Ishikawa (cell line): ENCODE measurements around the gene DIS3L2.
A peak's percentile ranks its signal among the peaks of the same experiment; 100 is the strongest.

Source experiments
- CEBPB ChIP-seq: IDR thresholded peaks from 2 replicates; pipeline ENCODE4 v1.6.1; 2012
- EP300 ChIP-seq: IDR thresholded peaks from 2 replicates; pipeline ENCODE4 v1.6.1; 2012; ENCODE audit warnings: borderline replicate concordance
- FOXM1 ChIP-seq: IDR thresholded peaks from 2 replicates; pipeline ENCODE4 v1.6.1; 2012; ENCODE audit warnings: low read depth, borderline replicate concordance
- RAD21 ChIP-seq: IDR thresholded peaks from 2 replicates; pipeline ENCODE4 v1.6.1; 2012; ENCODE audit warnings: low read depth
- TAF1 ChIP-seq: IDR thresholded peaks from 2 replicates; pipeline ENCODE4 v1.6.1; 2012; ENCODE audit warnings: low read depth, mild to moderate bottlenecking
- TCF12 ChIP-seq: IDR thresholded peaks from 2 replicates; pipeline ENCODE4 v1.6.1; 2012; ENCODE audit warnings: low read depth
- TEAD4 ChIP-seq: IDR thresholded peaks from 2 replicates; pipeline ENCODE4 v1.6.1; 2012
- ZBTB7A ChIP-seq: IDR thresholded peaks from 2 replicates; pipeline ENCODE4 v1.6.1; 2012; ENCODE audit warnings: low read depth
- TF ChIP-seq, protein P1 (sequence below): IDR thresholded peaks from 2 replicates; pipeline ENCODE4 v1.6.1; 2012
- TF ChIP-seq, protein P2 (sequence below): IDR thresholded peaks from 2 replicates; pipeline ENCODE4 v1.6.1; 2012
- TF ChIP-seq, protein P3 (sequence below): IDR thresholded peaks from 2 replicates; pipeline ENCODE4 v1.6.1; 2012; ENCODE audit warnings: low read depth, mild to moderate bottlenecking

DNA sequence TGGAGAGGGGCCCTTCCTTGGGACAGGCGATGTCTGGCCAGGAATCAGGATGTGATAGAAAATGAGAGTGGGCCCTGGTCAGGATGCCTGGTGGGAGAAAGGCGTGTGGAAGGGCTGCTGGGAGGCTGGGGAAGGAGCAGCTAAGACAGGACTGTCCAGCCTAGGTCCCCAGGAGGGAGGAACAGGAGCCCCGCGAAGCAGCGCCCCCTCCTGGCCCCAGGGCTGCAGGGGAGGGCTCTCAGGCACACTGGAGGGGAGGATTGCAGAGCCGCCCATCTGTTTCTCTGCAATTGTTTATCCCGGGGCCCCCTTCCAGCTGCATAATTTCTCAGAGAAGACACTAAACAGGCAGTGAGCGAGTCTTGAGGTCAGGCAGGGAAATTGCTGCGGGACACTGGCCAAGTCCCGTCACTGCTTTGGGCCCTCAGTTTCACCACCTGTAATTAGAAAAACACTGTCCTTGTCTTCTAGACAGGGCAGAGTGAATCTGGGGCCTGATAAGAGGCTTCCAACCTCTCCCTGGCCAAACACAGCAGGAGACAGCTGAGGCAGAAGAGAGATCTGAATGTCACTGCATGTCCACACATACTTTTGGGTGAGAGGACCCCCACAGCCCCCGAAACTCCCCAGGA lies 31.4 kb upstream of the DIS3L2 start:
- TF ChIP-seq ZBTB7A (no peak), TEAD4 (no peak), CEBPB (no peak), EP300 (no peak), RAD21 (peak; percentile 21; the same call in 1 of the 2 replicates), TCF12 (no peak), TAF1 (no peak), FOXM1 (no peak)
- TF ChIP-seq, protein P1, sequence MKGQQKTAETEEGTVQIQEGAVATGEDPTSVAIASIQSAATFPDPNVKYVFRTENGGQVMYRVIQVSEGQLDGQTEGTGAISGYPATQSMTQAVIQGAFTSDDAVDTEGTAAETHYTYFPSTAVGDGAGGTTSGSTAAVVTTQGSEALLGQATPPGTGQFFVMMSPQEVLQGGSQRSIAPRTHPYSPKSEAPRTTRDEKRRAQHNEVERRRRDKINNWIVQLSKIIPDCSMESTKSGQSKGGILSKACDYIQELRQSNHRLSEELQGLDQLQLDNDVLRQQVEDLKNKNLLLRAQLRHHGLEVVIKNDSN, result no peak
- TF ChIP-seq, protein P2, sequence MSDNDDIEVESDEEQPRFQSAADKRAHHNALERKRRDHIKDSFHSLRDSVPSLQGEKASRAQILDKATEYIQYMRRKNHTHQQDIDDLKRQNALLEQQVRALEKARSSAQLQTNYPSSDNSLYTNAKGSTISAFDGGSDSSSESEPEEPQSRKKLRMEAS, result no peak
- TF ChIP-seq, protein P3, sequence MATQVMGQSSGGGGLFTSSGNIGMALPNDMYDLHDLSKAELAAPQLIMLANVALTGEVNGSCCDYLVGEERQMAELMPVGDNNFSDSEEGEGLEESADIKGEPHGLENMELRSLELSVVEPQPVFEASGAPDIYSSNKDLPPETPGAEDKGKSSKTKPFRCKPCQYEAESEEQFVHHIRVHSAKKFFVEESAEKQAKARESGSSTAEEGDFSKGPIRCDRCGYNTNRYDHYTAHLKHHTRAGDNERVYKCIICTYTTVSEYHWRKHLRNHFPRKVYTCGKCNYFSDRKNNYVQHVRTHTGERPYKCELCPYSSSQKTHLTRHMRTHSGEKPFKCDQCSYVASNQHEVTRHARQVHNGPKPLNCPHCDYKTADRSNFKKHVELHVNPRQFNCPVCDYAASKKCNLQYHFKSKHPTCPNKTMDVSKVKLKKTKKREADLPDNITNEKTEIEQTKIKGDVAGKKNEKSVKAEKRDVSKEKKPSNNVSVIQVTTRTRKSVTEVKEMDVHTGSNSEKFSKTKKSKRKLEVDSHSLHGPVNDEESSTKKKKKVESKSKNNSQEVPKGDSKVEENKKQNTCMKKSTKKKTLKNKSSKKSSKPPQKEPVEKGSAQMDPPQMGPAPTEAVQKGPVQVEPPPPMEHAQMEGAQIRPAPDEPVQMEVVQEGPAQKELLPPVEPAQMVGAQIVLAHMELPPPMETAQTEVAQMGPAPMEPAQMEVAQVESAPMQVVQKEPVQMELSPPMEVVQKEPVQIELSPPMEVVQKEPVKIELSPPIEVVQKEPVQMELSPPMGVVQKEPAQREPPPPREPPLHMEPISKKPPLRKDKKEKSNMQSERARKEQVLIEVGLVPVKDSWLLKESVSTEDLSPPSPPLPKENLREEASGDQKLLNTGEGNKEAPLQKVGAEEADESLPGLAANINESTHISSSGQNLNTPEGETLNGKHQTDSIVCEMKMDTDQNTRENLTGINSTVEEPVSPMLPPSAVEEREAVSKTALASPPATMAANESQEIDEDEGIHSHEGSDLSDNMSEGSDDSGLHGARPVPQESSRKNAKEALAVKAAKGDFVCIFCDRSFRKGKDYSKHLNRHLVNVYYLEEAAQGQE, result no peak
